Mammary epithelial cell (primary cell): ENCODE data around the gene GIMAP1.

ENCODE experiments used
- CTCF ChIP-seq, 2 donors: IDR thresholded peaks in 1 of 2; conservative IDR thresholded peaks in 1 of 2; 2 replicates each; pipeline ENCODE4 v1.5.1; 2011 to 2012; ENCODE audit warnings: inconsistent platforms in 2 of 2, low read length in 2 of 2, mild to moderate bottlenecking in 2 of 2, control low read depth in 1 of 2, low read depth in 1 of 2; ENCODE audit not compliant: insufficient read depth in 1 of 2; ENCODE audit errors: extremely low read depth in 1 of 2
- EZH2 ChIP-seq: IDR thresholded peaks from 2 replicates; pipeline ENCODE4 v1.6.1; 2012; ENCODE audit warnings: low read length, inconsistent platforms, borderline replicate concordance

GRCh38 chr7:150688630-150689029 lies 27.8 kb upstream of the GIMAP1 start:
- TF ChIP-seq CTCF (conservative IDR thresholded peaks at IDR 0.05 in 1 of 2, IDR thresholded peaks at IDR 0.05 in 1 of 2; ENCODE audit: extremely low read depth in 1 of 2, insufficient read depth in 1 of 2, low read depth in 1 of 2, low read length in 2 of 2) (no peak), EZH2 (no peak)
